ENCODE measurements around the gene IRS1. TPM values are rescaled to one million over a fixed set of nuclear protein-coding genes. Genes with fewer than 3 reads are reported as not detected.

IRS1 gene
- total and polyA plus RNA-seq, 2 experiments from 2014 or later, result 10.9 to 25.6 TPM

GRCh38 chr2:226747288-226747687, 52.3 kb downstream of the IRS1 start:
- Histone ChIP-seq H3K79me2 (peaks cover 85% of the 10 kb centered on the region), H3K9me3 (ENCODE audit: low read depth) (no peaks in the 10 kb centered on the region), H3K27me3 (no peaks in the 10 kb centered on the region), H4K20me1 (ENCODE audit: insufficient read depth, poor library complexity, severe bottlenecking) (no peaks in the 10 kb centered on the region), H3K27ac (no peak overlapping the region), H3K4me1 (ENCODE audit: insufficient read depth) (no peaks in the 10 kb centered on the region), H3K4me2 (no peak overlapping the region), H2AFZ (no peak overlapping the region), H3K4me3 (no peak overlapping the region), H3K36me3 (replicated peaks; ENCODE audit: insufficient read depth, low read depth) (no peaks in the 10 kb centered on the region), H3K9me2 (replicated peaks; ENCODE audit: insufficient read depth) (no peaks in the 10 kb centered on the region)
- no peak for DNase-seq (ENCODE audit: low spot score)
- TF ChIP-seq EZH2 (IDR thresholded peaks at IDR 0.05; ENCODE audit: borderline replicate concordance) (no peak), CTCF (IDR thresholded peaks at IDR 0.05; ENCODE audit: poor library complexity) (no peak), EZH2phosphoT487 (IDR thresholded peaks at IDR 0.05; ENCODE audit: low read depth, severe bottlenecking, unreplicated experiment) (no peak)
- WGBS (ENCODE audit: low lambda C conversion rate, missing lambda C conversion rate), result 95% methylated on average over 3 of the region's 3 CpGs

- Histone ChIP-seq H3K4me3 (no peak overlapping the region), H4K20me1 (ENCODE audit: insufficient read depth, poor library complexity, severe bottlenecking) (no peaks in the 10 kb centered on the region), H3K9me3 (ENCODE audit: low read depth) (no peaks in the 10 kb centered on the region), H3K4me1 (ENCODE audit: insufficient read depth) (no peaks in the 10 kb centered on the region), H3K4me2 (no peak overlapping the region), H3K27ac (no peak overlapping the region), H3K9me2 (replicated peaks; ENCODE audit: insufficient read depth) (no peaks in the 10 kb centered on the region), H3K79me2 (peaks cover 84% of the 10 kb centered on the region), H3K36me3 (replicated peaks; ENCODE audit: insufficient read depth, low read depth) (no peaks in the 10 kb centered on the region), H3K27me3 (no peaks in the 10 kb centered on the region), H2AFZ (no peak overlapping the region)
- TF ChIP-seq EZH2 (IDR thresholded peaks at IDR 0.05; ENCODE audit: borderline replicate concordance), result no peak
- TF ChIP-seq CTCF (IDR thresholded peaks at IDR 0.05; ENCODE audit: poor library complexity), result no peak
- TF ChIP-seq EZH2phosphoT487 (IDR thresholded peaks at IDR 0.05; ENCODE audit: low read depth, severe bottlenecking, unreplicated experiment), result no peak
- DNase-seq (ENCODE audit: low spot score), result no peak
- WGBS (ENCODE audit: low lambda C conversion rate, missing lambda C conversion rate), result 57% methylated on average over 1 of the region's 1 CpG
These were observed 53.3 kb downstream of the IRS1 start for GRCh38 chr2:226746196-226746800.

- no peaks in the 10 kb centered on the region for H4K20me1 ChIP-seq (ENCODE audit: insufficient read depth, poor library complexity, severe bottlenecking)
- no peaks in the 10 kb centered on the region for H3K9me3 ChIP-seq (ENCODE audit: low read depth)
- H3K27ac ChIP-seq, result no peak overlapping the region
- no peak overlapping the region for H3K4me3 ChIP-seq
- H3K4me2 ChIP-seq, result no peak overlapping the region
- H2AFZ ChIP-seq, result no peak overlapping the region
- H3K36me3 ChIP-seq (replicated peaks; ENCODE audit: insufficient read depth, low read depth), result no peaks in the 10 kb centered on the region
- H3K4me1 ChIP-seq (ENCODE audit: insufficient read depth), result peaks cover 22% of the 10 kb centered on the region
- no peaks in the 10 kb centered on the region for H3K9me2 ChIP-seq (replicated peaks; ENCODE audit: insufficient read depth)
- TF ChIP-seq EZH2phosphoT487 (IDR thresholded peaks at IDR 0.05; ENCODE audit: low read depth, severe bottlenecking, unreplicated experiment), result no peak
- TF ChIP-seq CTCF (IDR thresholded peaks at IDR 0.05; ENCODE audit: poor library complexity), result no peak
- TF ChIP-seq EZH2 (IDR thresholded peaks at IDR 0.05; ENCODE audit: borderline replicate concordance), result no peak
- no peak for DNase-seq (ENCODE audit: low spot score)
- 88% methylated on average over 4 of the region's 4 CpGs for WGBS (ENCODE audit: low lambda C conversion rate, missing lambda C conversion rate)
- H3K27me3 ChIP-seq, result no peaks in the 10 kb centered on the region
- H3K79me2 ChIP-seq, result peaks cover 68% of the 10 kb centered on the region
These were observed 55.7 kb downstream of the IRS1 start for GRCh38 chr2:226743915-226744314.

Data from hepatocyte (in vitro differentiated cells).